Measurements from ENCODE around the gene UCN.

GRCh38 chr2:27304488-27305240 lies 3.6 kb downstream of the UCN start:
- TF ChIP-seq POLR2A (IDR thresholded peaks at IDR 0.05; ENCODE audit: low read depth, low read length), result no peak
- TF ChIP-seq, protein P1, sequence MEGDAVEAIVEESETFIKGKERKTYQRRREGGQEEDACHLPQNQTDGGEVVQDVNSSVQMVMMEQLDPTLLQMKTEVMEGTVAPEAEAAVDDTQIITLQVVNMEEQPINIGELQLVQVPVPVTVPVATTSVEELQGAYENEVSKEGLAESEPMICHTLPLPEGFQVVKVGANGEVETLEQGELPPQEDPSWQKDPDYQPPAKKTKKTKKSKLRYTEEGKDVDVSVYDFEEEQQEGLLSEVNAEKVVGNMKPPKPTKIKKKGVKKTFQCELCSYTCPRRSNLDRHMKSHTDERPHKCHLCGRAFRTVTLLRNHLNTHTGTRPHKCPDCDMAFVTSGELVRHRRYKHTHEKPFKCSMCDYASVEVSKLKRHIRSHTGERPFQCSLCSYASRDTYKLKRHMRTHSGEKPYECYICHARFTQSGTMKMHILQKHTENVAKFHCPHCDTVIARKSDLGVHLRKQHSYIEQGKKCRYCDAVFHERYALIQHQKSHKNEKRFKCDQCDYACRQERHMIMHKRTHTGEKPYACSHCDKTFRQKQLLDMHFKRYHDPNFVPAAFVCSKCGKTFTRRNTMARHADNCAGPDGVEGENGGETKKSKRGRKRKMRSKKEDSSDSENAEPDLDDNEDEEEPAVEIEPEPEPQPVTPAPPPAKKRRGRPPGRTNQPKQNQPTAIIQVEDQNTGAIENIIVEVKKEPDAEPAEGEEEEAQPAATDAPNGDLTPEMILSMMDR (IDR thresholded peaks at IDR 0.05; ENCODE audit: extremely low read depth in 1 of 2, insufficient read depth in 1 of 2, low read depth in 1 of 2, low read length in 2 of 2), result no peak
- no peak for TF ChIP-seq EZH2 (IDR thresholded peaks at IDR 0.05; ENCODE audit: borderline replicate concordance, low read depth, low read length, severe bottlenecking)
- no peak for TF ChIP-seq GATA2 (IDR thresholded peaks at IDR 0.05; ENCODE audit: insufficient read depth, insufficient read length, low read depth, low read length)

All from endothelial cell of umbilical vein (primary cell).